Activated CD8-positive, alpha-beta T cell treated with anti-CD3 and anti-CD28 coated beads for 36 hours (primary cell): Measurements from ENCODE around the gene NPM3. TPM values are rescaled to one million over a fixed set of nuclear protein-coding genes. Genes with fewer than 3 reads are reported as not detected.

Experiments used
- ATAC-seq: fragments of 200-7000 bp; cut with Tn5 transposase; one replicate; pipeline ENCODE4 v1.10.0; 2021; ENCODE audit warnings: mild to moderate bottlenecking, moderate library complexity
- CTCF ChIA-PET: fragments of 350-600 bp; sonication (Branson Sonifier 250); formaldehyde crosslinking; loops from one replicate; lab custom pipeline; 2021; ENCODE audit warnings: antibody characterized with exemption; lab: Charles Lee
- POLR2A ChIA-PET: fragments of 350-600 bp; sonication (Branson Sonifier 250); formaldehyde crosslinking; loops from one replicate; lab custom pipeline; 2021; ENCODE audit warnings: antibody characterized with exemption; lab: Charles Lee
- DNase-seq: peaks from one replicate; pipeline ENCODE4 v3.0.0-alpha.2; 2020
- H3K27ac Mint-ChIP-seq: one replicate; pipeline ENCODE4 v1.8.0; 2021; ENCODE audit warnings: mild to moderate bottlenecking, mixed read lengths
- H3K27me3 Mint-ChIP-seq: one replicate; pipeline ENCODE4 v1.8.0; 2021; ENCODE audit warnings: mixed read lengths
- H3K36me3 Mint-ChIP-seq: one replicate; pipeline ENCODE4 v1.8.0; 2021; ENCODE audit warnings: low read depth, mixed read lengths
- H3K4me1 Mint-ChIP-seq: one replicate; pipeline ENCODE4 v1.8.0; 2021; ENCODE audit warnings: low read depth, mixed read lengths
- H3K4me3 Mint-ChIP-seq: one replicate; pipeline ENCODE4 v1.8.0; 2021; ENCODE audit warnings: mild to moderate bottlenecking, moderate library complexity, mixed read lengths
- H3K9me3 Mint-ChIP-seq: one replicate; pipeline ENCODE4 v1.8.0; 2021; ENCODE audit warnings: mixed read lengths
- CTCF ChIP-seq: fragments of 200-600 bp; IDR thresholded peaks from one replicate; pipeline ENCODE4 v1.8.0; 2022; ENCODE audit warnings: antibody characterized with exemption, mild to moderate bottlenecking
- intact Hi-C: fragments of 100-400 bp; cut with micrococcal nuclease; formaldehyde crosslinking; loops from one replicate; pipeline ENCODE4 v1.10.0; 2022
- total RNA-seq, 2 experiments: library from RNA; stranded (reverse); gene quantifications; one replicate each; pipeline ENCODE4 v1.2.3, GENCODE V29; 2021

The NPM3 gene
- total RNA-seq, 2 experiments from 2014 or later = 235 to 264 TPM

GRCh38 chr10:101807158-101807557 is 23.9 kb upstream of the NPM3 start:
- no peak for DNase-seq
- ATAC-seq = no peak
- intact Hi-C loops = no loop called here
- ChIA-PET CTCF (interaction anchor here (1.3 to 1.6 kb wide), 3 partner anchors 23 to 29 kb away, joined by 3 to 5 read pairs (median 3); no protein-coding TSS in a partner anchor), POLR2A (interaction anchor here (0.8 to 4.2 kb wide), 2 partner anchors 10 to 11 kb away, joined by 3 to 13 read pairs; partner anchors contain the start of gene OGA)
- no peaks in the 10 kb centered on the region for H3K27me3 Mint-ChIP-seq
- peaks cover 58% of the 10 kb centered on the region for H3K36me3 Mint-ChIP-seq
- no peaks in the 10 kb centered on the region for H3K9me3 Mint-ChIP-seq
- peak overlapping the region; percentile 52 for H3K27ac Mint-ChIP-seq
- no peak overlapping the region for H3K4me3 Mint-ChIP-seq
- H3K4me1 Mint-ChIP-seq = peaks cover 34% of the 10 kb centered on the region
- TF ChIP-seq CTCF = no peak

- CTCF ChIA-PET = interaction anchor here (1.0 to 1.4 kb wide), 2 partner anchors 14 to 22 kb away, joined by 3 read pairs; no protein-coding TSS in a partner anchor
Observed at GRCh38 chr10:101803511-101803910, 20.3 kb upstream of the NPM3 start.

GRCh38 chr10:101797403-101798059 is 14.3 kb upstream of the NPM3 start:
- TF ChIP-seq CTCF = no peak
- ATAC-seq = no peak
- ChIA-PET CTCF (interaction anchor here (0.8 to 5.7 kb wide), 4 partner anchors 16 to 195 kb away, joined by 3 to 33 read pairs (median 8); no protein-coding TSS in a partner anchor), POLR2A (interaction anchor here (2.6 to 5.6 kb wide), 3 partner anchors 15 to 21 kb away, joined by 10 to 34 read pairs (median 15); partner anchors contain the start of genes NPM3 and OGA)
- no peak overlapping the region for H3K4me3 Mint-ChIP-seq
- no peak for DNase-seq
- H3K36me3 Mint-ChIP-seq = peaks cover 66% of the 10 kb centered on the region
- intact Hi-C loops = no loop called here
- H3K27ac Mint-ChIP-seq = peak overlapping the region; percentile 67
- H3K4me1 Mint-ChIP-seq = peaks cover 25% of the 10 kb centered on the region
- H3K9me3 Mint-ChIP-seq = no peaks in the 10 kb centered on the region
- no peaks in the 10 kb centered on the region for H3K27me3 Mint-ChIP-seq

More at GRCh38 chr10:101803511-101803910, 20.3 kb upstream of the NPM3 start:
- Mint-ChIP-seq H3K27ac (peak overlapping the region; percentile 21), H3K9me3 (no peaks in the 10 kb centered on the region), H3K4me1 (peaks cover 30% of the 10 kb centered on the region), H3K27me3 (no peaks in the 10 kb centered on the region), H3K36me3 (peaks cover 61% of the 10 kb centered on the region), H3K4me3 (no peak overlapping the region)
- no peak for ATAC-seq
- DNase-seq = no peak
- POLR2A ChIA-PET = interaction anchor here (0.8 to 1.4 kb wide), 2 partner anchors 9 to 16 kb away, joined by 4 to 5 read pairs; no protein-coding TSS in a partner anchor
- TF ChIP-seq CTCF = no peak
- intact Hi-C loops = no loop called here

GRCh38 chr10:101793526-101793925 is 10.3 kb upstream of the NPM3 start:
- Mint-ChIP-seq H3K9me3 (no peaks in the 10 kb centered on the region), H3K27me3 (no peaks in the 10 kb centered on the region), H3K36me3 (peaks cover 49% of the 10 kb centered on the region), H3K4me3 (no peak overlapping the region), H3K4me1 (peaks cover 7% of the 10 kb centered on the region), H3K27ac (no peak overlapping the region)
- ChIA-PET POLR2A (interaction anchor here (5.6 kb wide), 1 partner anchor 11 kb away, joined by 34 read pairs; the partner anchor contains the start of gene NPM3), CTCF (interaction anchor here (1.1 to 5.7 kb wide), 4 partner anchors 10 to 48 kb away, joined by 3 to 33 read pairs (median 4); partner anchors contain the start of gene NPM3)
- ATAC-seq = no peak
- no peak for DNase-seq
- no peak for TF ChIP-seq CTCF
- intact Hi-C loops = no loop called here
